GM12872 (cell line): ENCODE measurements around the gene TMA7B.

Experiments used
- TF ChIP-seq, protein P1 (sequence below): IDR thresholded peaks from 3 replicates; pipeline ENCODE4 v1.5.1; 2011; ENCODE audit warnings: low read depth, mild to moderate bottlenecking, low read length, moderate library complexity; ENCODE audit not compliant: insufficient read depth

The TMA7B gene

DNA sequence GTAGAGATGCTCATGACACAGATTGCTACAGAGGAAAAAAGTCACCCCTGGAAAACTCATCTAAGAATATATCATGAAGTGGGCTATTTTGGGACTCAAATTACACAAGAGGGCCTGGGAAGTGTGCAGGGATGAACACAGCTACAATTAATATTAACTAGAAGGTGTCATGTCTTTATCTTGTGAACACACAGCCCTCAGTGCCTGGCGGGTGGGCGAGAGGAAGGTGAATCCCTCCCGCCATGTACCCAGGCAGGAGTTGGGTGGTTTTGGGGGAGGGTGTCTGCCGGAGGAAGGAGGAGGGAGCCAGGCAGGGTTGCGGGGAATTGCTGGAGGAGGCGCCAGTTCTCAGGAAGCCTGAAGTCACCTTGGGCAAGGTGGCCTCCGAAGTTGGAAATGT lies 29.4 kb downstream of the TMA7B start:
- TF ChIP-seq, protein P1, sequence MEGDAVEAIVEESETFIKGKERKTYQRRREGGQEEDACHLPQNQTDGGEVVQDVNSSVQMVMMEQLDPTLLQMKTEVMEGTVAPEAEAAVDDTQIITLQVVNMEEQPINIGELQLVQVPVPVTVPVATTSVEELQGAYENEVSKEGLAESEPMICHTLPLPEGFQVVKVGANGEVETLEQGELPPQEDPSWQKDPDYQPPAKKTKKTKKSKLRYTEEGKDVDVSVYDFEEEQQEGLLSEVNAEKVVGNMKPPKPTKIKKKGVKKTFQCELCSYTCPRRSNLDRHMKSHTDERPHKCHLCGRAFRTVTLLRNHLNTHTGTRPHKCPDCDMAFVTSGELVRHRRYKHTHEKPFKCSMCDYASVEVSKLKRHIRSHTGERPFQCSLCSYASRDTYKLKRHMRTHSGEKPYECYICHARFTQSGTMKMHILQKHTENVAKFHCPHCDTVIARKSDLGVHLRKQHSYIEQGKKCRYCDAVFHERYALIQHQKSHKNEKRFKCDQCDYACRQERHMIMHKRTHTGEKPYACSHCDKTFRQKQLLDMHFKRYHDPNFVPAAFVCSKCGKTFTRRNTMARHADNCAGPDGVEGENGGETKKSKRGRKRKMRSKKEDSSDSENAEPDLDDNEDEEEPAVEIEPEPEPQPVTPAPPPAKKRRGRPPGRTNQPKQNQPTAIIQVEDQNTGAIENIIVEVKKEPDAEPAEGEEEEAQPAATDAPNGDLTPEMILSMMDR, result no peak

DNA sequence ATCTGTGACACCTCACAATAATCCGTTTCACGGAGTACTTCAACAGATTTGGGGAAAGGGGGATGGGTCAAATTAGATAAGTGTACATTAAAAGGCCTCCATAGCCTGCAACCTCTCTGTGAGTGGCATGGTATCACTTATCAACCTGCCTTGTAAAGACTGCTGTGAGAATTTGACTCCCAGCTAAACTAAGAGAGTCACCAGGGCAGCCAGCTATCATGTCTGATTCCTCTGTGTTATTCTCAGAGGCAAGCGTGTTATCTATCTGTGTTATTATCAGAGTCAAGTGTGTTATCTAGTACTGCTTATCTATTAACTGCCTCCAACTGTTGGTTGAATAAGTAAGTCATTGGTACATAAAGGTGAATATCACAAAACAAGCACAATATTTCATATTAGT lies 30.5 kb downstream of the TMA7B start:
- TF ChIP-seq, protein P1, result no peak

DNA sequence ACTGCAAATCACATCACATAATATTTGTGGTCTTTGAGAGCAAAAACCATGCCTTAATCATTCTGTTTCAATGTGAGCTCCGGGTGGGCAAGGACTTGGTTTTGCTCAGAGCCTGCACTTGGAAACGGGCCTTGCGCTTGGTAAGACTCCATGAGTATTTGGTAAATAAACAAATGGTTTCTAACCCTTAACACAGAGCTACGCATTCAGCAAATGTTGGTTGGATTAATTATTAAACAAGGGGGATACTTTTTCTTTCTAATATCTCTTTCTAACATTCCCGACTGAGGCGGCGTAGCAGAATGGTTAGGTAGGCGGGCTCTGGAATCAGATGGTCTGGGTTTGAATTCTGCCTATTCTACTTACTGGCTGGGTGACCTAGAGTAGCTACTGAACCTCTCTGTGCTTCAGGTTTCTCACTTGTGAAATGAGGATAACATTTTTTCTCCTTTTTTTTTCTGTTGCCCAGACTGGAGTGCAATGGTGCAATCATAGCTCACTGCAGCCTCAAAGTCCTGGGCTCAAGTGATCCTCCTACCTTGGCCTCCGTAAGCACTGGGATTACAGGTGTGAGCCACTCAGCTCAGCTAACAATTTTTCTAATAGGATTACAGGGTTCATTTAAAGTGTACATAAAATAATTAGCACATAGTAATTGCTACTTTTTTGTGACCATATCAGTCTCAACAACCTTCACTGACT lies 31.1 kb downstream of the TMA7B start:
- TF ChIP-seq, protein P1, result no peak

DNA sequence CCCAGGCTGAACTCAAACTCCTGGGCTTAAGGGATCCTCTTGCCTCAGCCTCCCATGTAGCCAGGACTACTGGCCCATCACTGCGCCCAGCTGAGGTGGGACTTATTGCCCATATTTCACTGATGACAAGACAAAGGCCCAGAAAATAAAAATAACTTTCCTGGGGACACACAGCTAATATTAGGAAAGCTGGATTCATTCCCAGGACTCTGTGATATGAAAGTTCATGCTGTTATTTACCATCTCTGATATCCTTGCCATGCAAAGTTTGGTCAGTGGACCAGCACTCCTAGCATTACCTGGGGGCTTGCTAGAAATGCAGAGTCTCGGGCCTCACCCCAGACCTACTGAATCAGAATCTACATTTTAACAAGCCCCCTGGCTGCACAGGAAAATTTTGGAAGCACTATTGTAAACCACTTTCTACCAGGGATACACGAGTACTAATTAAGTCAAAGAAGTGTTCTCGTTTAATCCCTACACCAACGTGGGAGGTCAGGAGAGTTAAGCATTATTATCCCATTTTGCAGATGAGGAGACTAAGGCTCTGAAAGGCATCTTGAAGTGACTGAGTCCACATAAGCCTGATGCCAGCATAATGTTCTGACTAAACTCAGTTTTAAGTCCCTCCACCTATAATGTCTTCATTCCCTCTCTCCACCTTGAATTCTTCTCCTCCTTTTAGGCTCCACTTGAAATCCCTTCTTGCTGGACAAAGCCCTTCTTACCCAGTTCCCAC lies 32.1 kb downstream of the TMA7B start:
- TF ChIP-seq, protein P1, result no peak

DNA sequence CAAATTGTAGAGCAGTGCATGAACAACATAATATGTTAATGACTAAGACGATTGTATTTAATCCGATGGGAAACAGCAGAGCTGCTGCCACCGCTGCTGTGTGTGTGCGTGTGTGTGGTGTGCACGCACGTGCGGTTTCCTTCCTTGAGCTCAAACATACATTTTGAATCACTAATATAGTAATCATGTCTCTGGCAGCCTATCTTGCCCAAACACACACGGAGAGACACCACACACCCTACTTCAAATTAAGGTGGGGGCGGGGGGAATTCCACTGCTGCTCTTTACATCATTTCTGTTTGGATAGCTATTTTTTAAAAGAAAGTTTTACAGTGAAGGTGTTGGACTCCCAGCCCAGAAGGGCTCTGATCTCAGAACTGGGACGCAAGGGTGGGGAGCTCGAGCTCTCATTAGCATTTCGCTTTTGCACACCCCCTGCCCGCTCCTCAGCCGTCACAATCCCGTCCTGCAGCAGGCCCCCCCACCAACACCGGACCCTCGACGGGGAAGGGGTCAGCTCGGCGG lies 33.9 kb downstream of the TMA7B start:
- TF ChIP-seq, protein P1, result no peak

DNA sequence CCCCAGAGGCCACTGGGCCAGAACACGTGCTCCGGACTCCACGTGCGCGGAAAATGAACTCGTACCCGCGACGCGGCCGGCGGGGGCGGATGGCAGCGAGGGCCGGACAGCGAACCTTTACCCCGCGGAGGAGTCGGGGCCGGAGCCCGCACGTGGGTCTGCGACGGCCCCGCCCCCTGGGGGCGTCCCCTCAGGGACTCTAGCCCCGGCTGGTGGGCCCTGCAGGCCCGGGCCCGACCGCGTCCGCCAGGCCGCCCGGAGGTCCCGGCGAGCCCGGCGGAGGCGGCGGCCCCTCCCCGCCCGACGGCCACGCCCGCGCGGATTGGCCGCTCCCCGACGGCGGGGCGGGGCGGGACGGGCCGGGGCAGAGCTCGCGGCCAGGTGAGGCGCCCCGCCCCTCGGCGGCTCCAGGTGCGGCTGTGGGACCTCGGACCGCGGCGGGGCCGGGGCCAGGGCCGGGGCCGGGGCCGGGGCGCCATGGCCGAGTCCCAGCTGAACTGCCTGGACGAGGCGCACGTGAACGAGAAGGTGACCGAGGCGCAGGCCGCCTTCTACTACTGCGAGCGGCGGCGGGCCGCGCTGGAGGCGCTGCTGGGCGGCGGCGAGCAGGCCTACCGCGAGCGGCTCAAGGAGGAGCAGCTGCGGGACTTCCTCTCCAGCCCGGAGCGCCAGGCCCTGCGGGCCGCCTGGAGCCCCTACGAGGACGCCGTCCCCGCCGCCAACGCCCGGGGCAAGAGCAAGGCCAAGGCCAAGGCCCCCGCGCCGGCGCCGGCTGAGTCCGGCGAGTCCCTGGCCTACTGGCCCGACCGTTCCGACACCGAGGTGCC lies 34.6 kb downstream of the TMA7B start, which contains the start of gene FAM83F:
Gene FAM83F, plus strand, starts transcription at position 389 of the 827 bp plus-strand sequence. Its CDS starts 89 bp downstream, at position 478.
- TF ChIP-seq, protein P1, result no peak
